ENCODE measurements around the gene HDAC1. TPM values are rescaled to one million over a fixed set of nuclear protein-coding genes. Genes with fewer than 3 reads are reported as not detected.

HDAC1 gene
- polyA plus RNA-seq, 1 of the 3 experiments (the other 2 are of a cell fraction), result 172 TPM

Small RNAs within 50 kb of the gene (small RNA-seq; reads per million reads assigned to genes)
- gene RF00017 (0 reads per million in 7 experiments), gene RF00019 (0 reads per million in 7 experiments)

Other genes starting within 250 kb of the HDAC1 start
- 24.4 and 25.1 TPM in 2 replicates for gene TMEM39B, start 219.1 kb upstream of the HDAC1 start, polyA plus RNA-seq (2012; rRNA removed)
- gene KPNA6, start 184.0 kb upstream of the HDAC1 start, polyA plus RNA-seq (2012; rRNA removed), result 13.1 and 18.4 TPM in 2 replicates
- 26.4 and 32.7 TPM in 2 replicates for gene TXLNA, start 112.4 kb upstream of the HDAC1 start, polyA plus RNA-seq (2012; rRNA removed)
- gene CCDC28B, start 91.5 kb upstream of the HDAC1 start, polyA plus RNA-seq (2012; rRNA removed), result 18.8 and 26.3 TPM in 2 replicates
- gene IQCC, start 86.4 kb upstream of the HDAC1 start, polyA plus RNA-seq (2012; rRNA removed), result 2.4 and 2.9 TPM in 2 replicates
- not detected in 2 replicates for gene DCDC2B, start 83.0 kb upstream of the HDAC1 start, polyA plus RNA-seq (2012; rRNA removed)
- 31.8 and 31.9 TPM in 2 replicates for gene TMEM234, start 69.7 kb upstream of the HDAC1 start, polyA plus RNA-seq (2012; rRNA removed)
- gene EIF3I, start 69.7 kb upstream of the HDAC1 start, polyA plus RNA-seq (2012; rRNA removed), result 463 and 479 TPM in 2 replicates
- 1.2 and 1.6 TPM in 2 replicates for gene FAM167B, start 44.9 kb upstream of the HDAC1 start, polyA plus RNA-seq (2012; rRNA removed)
- gene LCK, start 40.8 kb upstream of the HDAC1 start, polyA plus RNA-seq (2012; rRNA removed), result not detected in 2 replicates
- gene MARCKSL1, start 44.1 kb downstream of the HDAC1 start, polyA plus RNA-seq (2012; rRNA removed), result 254 and 275 TPM in 2 replicates
- 8.0 and 10.0 TPM in 2 replicates for gene FAM229A, start 70.4 kb downstream of the HDAC1 start, polyA plus RNA-seq (2012; rRNA removed)
- gene TSSK3, start 70.5 kb downstream of the HDAC1 start, polyA plus RNA-seq (2012; rRNA removed), result 0.28 and 0.86 TPM in 2 replicates
- 51.0 and 65.7 TPM in 2 replicates for gene BSDC1, start 102.4 kb downstream of the HDAC1 start, polyA plus RNA-seq (2012; rRNA removed)
- 0.08 and 0.16 TPM in 2 replicates for gene ZBTB8B, start 173.0 kb downstream of the HDAC1 start, polyA plus RNA-seq (2012; rRNA removed)
- gene ZBTB8A, start 247.3 kb downstream of the HDAC1 start, polyA plus RNA-seq (2012; rRNA removed), result 1.3 and 1.9 TPM in 2 replicates